K562 (cell line): ENCODE results near the gene YTHDC1. TPM values are rescaled to one million over a fixed set of nuclear protein-coding genes. Genes with fewer than 3 reads are reported as not detected.

Experiments
- BRD4 ChIP-seq: fragments of 200-600 bp; sonication (generic); IDR thresholded peaks from 2 replicates; pipeline ENCODE4 v1.6.1; 2017; ENCODE audit warnings: inconsistent platforms
- CHAMP1 ChIP-seq: fragments of 450-650 bp; IDR thresholded peaks from 2 replicates; pipeline ENCODE4 v1.6.1; 2016; ENCODE audit warnings: mild to moderate bottlenecking
- EZH2 ChIP-seq: IDR thresholded peaks from 2 replicates; pipeline ENCODE4 v1.6.1; 2012; ENCODE audit warnings: low read depth, mild to moderate bottlenecking, inconsistent platforms, low read length, borderline replicate concordance
- HLTF ChIP-seq: fragments of 450-650 bp; IDR thresholded peaks from 2 replicates; pipeline ENCODE4 v1.6.1; 2016
- MTA1 ChIP-seq: fragments of 450-650 bp; IDR thresholded peaks from 2 replicates; pipeline ENCODE4 v1.6.1; 2017; ENCODE audit warnings: borderline replicate concordance
- MTA3 ChIP-seq: fragments of 450-650 bp; formaldehyde crosslinking; IDR thresholded peaks from 2 replicates; pipeline ENCODE4 v1.6.1; 2017; ENCODE audit warnings: mild to moderate bottlenecking, borderline replicate concordance
- NFE2L1 ChIP-seq: fragments of 450-650 bp; IDR thresholded peaks from 2 replicates; pipeline ENCODE4 v1.6.1; 2016; ENCODE audit warnings: missing genetic modification characterization, low read depth, mild to moderate bottlenecking, missing compliant biosample characterization, moderate library complexity, borderline replicate concordance
- NFRKB ChIP-seq: fragments of 450-650 bp; IDR thresholded peaks from 2 replicates; pipeline ENCODE4 v1.6.1; 2016; ENCODE audit warnings: low read depth
- PTTG1 ChIP-seq: fragments of 450-650 bp; IDR thresholded peaks from 2 replicates; pipeline ENCODE4 v1.6.1; 2016; ENCODE audit warnings: low read depth, mild to moderate bottlenecking, missing genetic modification characterization, missing compliant biosample characterization
- SAP30 ChIP-seq: fragments of 200-600 bp; sonication (generic); IDR thresholded peaks from 2 replicates; pipeline ENCODE4 v1.6.1; 2012; ENCODE audit warnings: borderline replicate concordance, low read depth, mild to moderate bottlenecking, moderate library complexity, low read length, control low read depth, inconsistent platforms; ENCODE audit not compliant: insufficient read depth, poor library complexity, severe bottlenecking
- TCF3 ChIP-seq: sonication (generic); formaldehyde crosslinking; IDR thresholded peaks from 2 replicates; pipeline ENCODE4 v1.4.0; 2020; ENCODE audit warnings: mild to moderate bottlenecking, missing genetic modification reagents
- ZBTB1 ChIP-seq: sonication (generic); formaldehyde crosslinking; IDR thresholded peaks from 2 replicates; pipeline ENCODE4 v1.8.1; 2023; ENCODE audit warnings: missing genetic modification reagents, low read depth, mild to moderate bottlenecking, borderline replicate concordance
- ZBTB43 ChIP-seq: sonication (generic); formaldehyde crosslinking; IDR thresholded peaks from 2 replicates; pipeline ENCODE4 v1.8.0; 2023; ENCODE audit warnings: mild to moderate bottlenecking, missing genetic modification reagents
- ZNF146 ChIP-seq: IDR thresholded peaks from one replicate; pipeline ENCODE4 v1.6.1; 2018; ENCODE audit warnings: missing compliant biosample characterization; ENCODE audit not compliant: unreplicated experiment
- ZNF184 ChIP-seq: sonication (generic); formaldehyde crosslinking; IDR thresholded peaks from 2 replicates; pipeline ENCODE4 v1.5.0; 2020; ENCODE audit warnings: missing genetic modification reagents
- ZNF24 ChIP-seq: fragments of 450-650 bp; IDR thresholded peaks from 2 replicates; pipeline ENCODE4 v1.6.1; 2016
- ZNF274 ChIP-seq: IDR thresholded peaks from 2 replicates; pipeline ENCODE4 v1.6.1; 2011; ENCODE audit warnings: low read depth, mild to moderate bottlenecking, low read length, moderate library complexity, borderline replicate concordance
- ZNF507 ChIP-seq: conservative IDR thresholded peaks from 2 replicates; pipeline ENCODE4 v1.6.1; 2017; ENCODE audit warnings: missing genetic modification characterization, missing compliant biosample characterization
- polyA plus RNA-seq, 8 experiments: library from polyadenylated mRNA; depleted of rRNA in 4 of 8; stranded (reverse) in 5 of 8; unstranded in 3 of 8; fragments of >200 nt; fragmentation: Nextera tagmentation in 2 of 8; fragmentation: Illumina TruSeq in 1 of 8; extraction: Ambion mirVana in 2 of 8; extraction: Trizol in 1 of 8; gene quantifications; 2 replicates each; pipeline versions ENCODE4 v1.2.1 to v1.2.3, GENCODE V29; 2011 to 2014; ENCODE audit warnings: inconsistent platforms in 1 of 8, missing spikeins in 1 of 8
- total RNA-seq, 7 experiments: library from RNA; depleted of rRNA in 6 of 7; stranded (reverse); fragments of >200 nt in 6 of 7; fragmentation: Illumina TruSeq in 2 of 7; extraction: Trizol in 2 of 7; gene quantifications; 2 replicates each; pipeline versions ENCODE4 v1.2.1 to v1.2.3, GENCODE V29; 2011 to 2021; ENCODE audit warnings: low replicate concordance in 1 of 7
- TF ChIP-seq, protein P1 (sequence below): fragments of 250-450 bp; sonication (Bioruptor Pico); IDR thresholded peaks from 2 replicates; pipeline ENCODE4 v1.5.1; 2021; ENCODE audit warnings: mild to moderate bottlenecking
- TF ChIP-seq, protein P2 (sequence below): fragments of 450-650 bp; IDR thresholded peaks from 2 replicates; pipeline ENCODE4 v1.6.1; 2016; ENCODE audit warnings: borderline replicate concordance
- TF ChIP-seq, protein P3 (sequence below): fragments of 250-450 bp; sonication (Bioruptor Pico); IDR thresholded peaks from 2 replicates; pipeline ENCODE4 v1.4.0; 2020

Gene YTHDC1
- total and polyA plus RNA-seq, 9 of the 15 experiments (the other 6 are each of a cell fraction or from before 2014, with no cell fraction given), result 9.8 to 65.4 (median 51.7) TPM

DNA sequence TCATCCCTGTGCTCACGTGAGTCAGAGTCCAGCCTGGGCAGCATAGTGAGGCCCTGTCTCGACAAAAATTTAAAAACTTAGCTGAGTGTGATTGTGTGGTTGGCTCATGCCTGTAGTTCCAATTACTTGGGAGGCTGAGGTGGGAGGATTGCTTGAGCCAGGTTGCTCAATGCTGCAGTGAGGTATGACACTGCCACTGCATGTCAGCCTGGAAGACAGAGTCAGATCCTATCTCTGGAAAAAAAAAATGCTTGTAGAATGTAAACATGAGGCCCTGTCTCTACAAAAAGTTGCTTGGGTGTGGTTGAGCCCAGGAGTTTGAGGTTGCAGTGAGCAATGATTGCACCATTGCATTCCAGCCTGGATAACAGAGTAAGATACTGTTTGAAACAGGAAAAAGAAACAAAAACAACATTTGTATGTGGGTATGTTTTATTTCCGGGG is 11.3 kb upstream of the YTHDC1 start (continued):
- TF ChIP-seq ZBTB43 (CRISPR knock-in tag) (no peak), ZNF146 (CRISPR knock-in tag) (no peak), HLTF (no peak), ZBTB1 (no peak), EZH2 (no peak), ZNF24 (no peak), NFE2L1 (tag) (no peak), ZNF274 (no peak), MTA3 (no peak), ZNF184 (no peak), CHAMP1 (no peak), SAP30 (no peak), TCF3 (CRISPR knock-in tag) (0 out of 2 replicates have a peak, but pooled peaks have one; percentile 12), PTTG1 (no peak), ZNF507 (tag) (no peak), MTA1 (no peak), NFRKB (no peak), BRD4 (no peak)
- TF ChIP-seq, protein P1, sequence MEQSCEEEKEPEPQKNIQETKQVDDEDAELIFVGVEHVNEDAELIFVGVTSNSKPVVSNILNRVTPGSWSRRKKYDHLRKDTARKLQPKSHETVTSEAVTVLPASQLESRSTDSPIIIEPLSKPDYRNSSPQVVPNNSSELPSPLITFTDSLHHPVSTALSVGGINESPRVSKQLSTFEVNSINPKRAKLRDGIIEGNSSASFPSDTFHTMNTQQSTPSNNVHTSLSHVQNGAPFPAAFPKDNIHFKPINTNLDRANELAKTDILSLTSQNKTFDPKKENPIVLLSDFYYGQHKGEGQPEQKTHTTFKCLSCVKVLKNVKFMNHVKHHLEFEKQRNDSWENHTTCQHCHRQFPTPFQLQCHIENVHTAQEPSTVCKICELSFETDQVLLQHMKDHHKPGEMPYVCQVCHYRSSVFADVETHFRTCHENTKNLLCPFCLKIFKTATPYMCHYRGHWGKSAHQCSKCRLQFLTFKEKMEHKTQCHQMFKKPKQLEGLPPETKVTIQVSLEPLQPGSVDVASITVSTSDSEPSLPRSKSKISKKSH (CRISPR knock-in tag), result no peak
- TF ChIP-seq, protein P2, sequence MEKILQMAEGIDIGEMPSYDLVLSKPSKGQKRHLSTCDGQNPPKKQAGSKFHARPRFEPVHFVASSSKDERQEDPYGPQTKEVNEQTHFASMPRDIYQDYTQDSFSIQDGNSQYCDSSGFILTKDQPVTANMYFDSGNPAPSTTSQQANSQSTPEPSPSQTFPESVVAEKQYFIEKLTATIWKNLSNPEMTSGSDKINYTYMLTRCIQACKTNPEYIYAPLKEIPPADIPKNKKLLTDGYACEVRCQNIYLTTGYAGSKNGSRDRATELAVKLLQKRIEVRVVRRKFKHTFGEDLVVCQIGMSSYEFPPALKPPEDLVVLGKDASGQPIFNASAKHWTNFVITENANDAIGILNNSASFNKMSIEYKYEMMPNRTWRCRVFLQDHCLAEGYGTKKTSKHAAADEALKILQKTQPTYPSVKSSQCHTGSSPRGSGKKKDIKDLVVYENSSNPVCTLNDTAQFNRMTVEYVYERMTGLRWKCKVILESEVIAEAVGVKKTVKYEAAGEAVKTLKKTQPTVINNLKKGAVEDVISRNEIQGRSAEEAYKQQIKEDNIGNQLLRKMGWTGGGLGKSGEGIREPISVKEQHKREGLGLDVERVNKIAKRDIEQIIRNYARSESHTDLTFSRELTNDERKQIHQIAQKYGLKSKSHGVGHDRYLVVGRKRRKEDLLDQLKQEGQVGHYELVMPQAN, result no peak
- TF ChIP-seq, protein P3, sequence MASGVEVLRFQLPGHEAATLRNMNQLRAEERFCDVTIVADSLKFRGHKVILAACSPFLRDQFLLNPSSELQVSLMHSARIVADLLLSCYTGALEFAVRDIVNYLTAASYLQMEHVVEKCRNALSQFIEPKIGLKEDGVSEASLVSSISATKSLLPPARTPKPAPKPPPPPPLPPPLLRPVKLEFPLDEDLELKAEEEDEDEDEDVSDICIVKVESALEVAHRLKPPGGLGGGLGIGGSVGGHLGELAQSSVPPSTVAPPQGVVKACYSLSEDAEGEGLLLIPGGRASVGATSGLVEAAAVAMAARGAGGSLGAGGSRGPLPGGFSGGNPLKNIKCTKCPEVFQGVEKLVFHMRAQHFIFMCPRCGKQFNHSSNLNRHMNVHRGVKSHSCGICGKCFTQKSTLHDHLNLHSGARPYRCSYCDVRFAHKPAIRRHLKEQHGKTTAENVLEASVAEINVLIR (CRISPR knock-in tag), result no peak
